H1 (cell line): ENCODE data around the gene CTSL. TPM values are rescaled to one million over a fixed set of nuclear protein-coding genes. Genes with fewer than 3 reads are reported as not detected.

ENCODE experiments used
- CBX5 ChIP-seq: fragments of 300-800, 300-1000 bp; sonication (generic); IDR thresholded peaks from 2 replicates; pipeline ENCODE4 v1.7.1; 2016; ENCODE audit warnings: antibody characterized with exemption, low read length, low read depth
- polyA plus RNA-seq, 7 experiments: library from polyadenylated mRNA; depleted of rRNA in 3 of 7; stranded (reverse) in 5 of 7; unstranded in 2 of 7; fragments of >200 nt in 5 of 7; fragments of 200-250 nt in 2 of 7; gene quantifications; 1 replicate in 5 of 7; 2 replicates in 1 of 7; 4 replicates in 1 of 7; pipeline versions ENCODE4 v1.2.1 to v1.2.3, GENCODE V29; 2011 to 2013; ENCODE audit warnings: missing spikeins in 2 of 7, mixed read lengths in 2 of 7
- total RNA-seq: library from RNA; stranded (reverse); fragmentation: NEBNext Ultra II Directional; extraction: Animal tissue kit (Norgen Biotek cat#: 25700); gene quantifications from 2 replicates; pipeline ENCODE4 v1.2.1, GENCODE V29; 2021
- TF ChIP-seq, protein P1 (sequence below), 3 experiments: IDR thresholded peaks; 1 replicate in 2 of 3; 2 replicates in 1 of 3; pipeline versions ENCODE4 v1.5.1 to v1.6.1; 2011; ENCODE audit warnings: low read length in 3 of 3, mild to moderate bottlenecking in 3 of 3, inconsistent platforms in 2 of 3, low read depth in 1 of 3, moderate library complexity in 1 of 3; ENCODE audit not compliant: insufficient read depth in 1 of 3; ENCODE audit errors: control extremely low read depth in 1 of 3

Gene CTSL
- total and polyA plus RNA-seq, 2 of the 8 experiments (the other 6 are each of a cell fraction or from before 2014, with no cell fraction given) = 34.2 to 38.2 TPM

DNA sequence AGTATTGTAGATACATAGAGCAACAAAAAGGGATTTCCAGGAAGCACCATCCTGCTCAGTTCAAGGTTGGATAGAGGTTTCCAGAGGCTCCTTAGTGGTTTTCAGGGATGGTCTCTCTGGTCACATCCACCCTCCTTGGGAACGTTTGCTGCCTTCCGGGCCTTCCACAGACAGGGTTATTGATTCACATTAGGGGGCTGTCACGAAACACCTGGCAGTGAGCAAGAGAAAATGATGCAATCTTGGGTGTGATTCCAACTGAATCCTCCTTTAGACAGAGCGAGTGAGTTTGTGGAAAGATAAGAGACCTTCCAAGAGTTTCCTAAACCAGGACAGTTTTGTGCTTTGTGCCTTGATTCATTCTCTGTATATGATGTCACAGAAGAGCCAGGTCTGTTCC, 43.8 kb upstream of the CTSL start (continued):
- TF ChIP-seq, protein P1, sequence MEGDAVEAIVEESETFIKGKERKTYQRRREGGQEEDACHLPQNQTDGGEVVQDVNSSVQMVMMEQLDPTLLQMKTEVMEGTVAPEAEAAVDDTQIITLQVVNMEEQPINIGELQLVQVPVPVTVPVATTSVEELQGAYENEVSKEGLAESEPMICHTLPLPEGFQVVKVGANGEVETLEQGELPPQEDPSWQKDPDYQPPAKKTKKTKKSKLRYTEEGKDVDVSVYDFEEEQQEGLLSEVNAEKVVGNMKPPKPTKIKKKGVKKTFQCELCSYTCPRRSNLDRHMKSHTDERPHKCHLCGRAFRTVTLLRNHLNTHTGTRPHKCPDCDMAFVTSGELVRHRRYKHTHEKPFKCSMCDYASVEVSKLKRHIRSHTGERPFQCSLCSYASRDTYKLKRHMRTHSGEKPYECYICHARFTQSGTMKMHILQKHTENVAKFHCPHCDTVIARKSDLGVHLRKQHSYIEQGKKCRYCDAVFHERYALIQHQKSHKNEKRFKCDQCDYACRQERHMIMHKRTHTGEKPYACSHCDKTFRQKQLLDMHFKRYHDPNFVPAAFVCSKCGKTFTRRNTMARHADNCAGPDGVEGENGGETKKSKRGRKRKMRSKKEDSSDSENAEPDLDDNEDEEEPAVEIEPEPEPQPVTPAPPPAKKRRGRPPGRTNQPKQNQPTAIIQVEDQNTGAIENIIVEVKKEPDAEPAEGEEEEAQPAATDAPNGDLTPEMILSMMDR (IDR thresholded peaks at IDR 0.05; ENCODE audit: control extremely low read depth in 1 of 3, insufficient read depth in 1 of 3, low read depth in 1 of 3, low read length in 3 of 3) = no peak
- TF ChIP-seq CBX5 = no peak
- TF ChIP-seq, all 59 proteins: peak for 0
